Activated CD8-positive, alpha-beta memory T cell treated with anti-CD3 and anti-CD28 coated beads, Interleukin-2, amount 50 U/mL, for 1 hour (primary cell): ENCODE measurements around the gene QRICH1.

Experiments
- DNase-seq: peaks from one replicate; pipeline ENCODE4 v3.0.0-alpha.2; 2020; ENCODE audit errors: extremely low read depth

QRICH1 gene

GRCh38 chr3:49093853-49094767 lies at the start of gene QRICH1:
QRICH1 (minus strand) TSS chr3:49094071; CDS start chr3:49077017, 17,054 bp downstream.
- peak; percentile 93 for DNase-seq

- DNase-seq, result no peak
These were observed 46.2 kb upstream of the QRICH1 start for GRCh38 chr3:49140080-49140479.

GRCh38 chr3:49135499-49135898 lies 41.6 kb upstream of the QRICH1 start:
- no peak for DNase-seq

GRCh38 chr3:49134471-49135265 lies 40.8 kb upstream of the QRICH1 start:
- no peak for DNase-seq

GRCh38 chr3:49133226-49133951 lies 39.5 kb upstream of the QRICH1 start:
- DNase-seq, result no peak

GRCh38 chr3:49132437-49133225 lies 38.8 kb upstream of the QRICH1 start, which contains the start of gene LAMB2:
LAMB2 (minus strand) TSS chr3:49133050; CDS start chr3:49132867, 183 bp downstream.
- no peak for DNase-seq

GRCh38 chr3:49132073-49132436 lies 38.2 kb upstream of the QRICH1 start:
- no peak for DNase-seq

GRCh38 chr3:49131576-49131975 lies 37.7 kb upstream of the QRICH1 start:
- DNase-seq, result no peak

GRCh38 chr3:49131040-49131439 lies 37.2 kb upstream of the QRICH1 start:
- DNase-seq, result no peak

GRCh38 chr3:49124991-49125670 lies 31.3 kb upstream of the QRICH1 start:
- DNase-seq, result no peak

GRCh38 chr3:49124203-49124602 lies 30.3 kb upstream of the QRICH1 start:
- no peak for DNase-seq

- DNase-seq, result no peak
These were observed 29.8 kb upstream of the QRICH1 start for GRCh38 chr3:49123687-49124086.

- DNase-seq, result no peak
These were observed 29.1 kb upstream of the QRICH1 start for GRCh38 chr3:49122886-49123545.

GRCh38 chr3:49122451-49122850 lies 28.6 kb upstream of the QRICH1 start:
- no peak for DNase-seq

GRCh38 chr3:49122022-49122421 lies 28.2 kb upstream of the QRICH1 start:
- DNase-seq, result no peak

GRCh38 chr3:49121132-49121736 lies 27.4 kb upstream of the QRICH1 start:
- no peak for DNase-seq

GRCh38 chr3:49120438-49121131 lies 26.7 kb upstream of the QRICH1 start, which contains the start of gene USP19:
USP19 (minus strand) TSS chr3:49120823; CDS start chr3:49119145, 1,678 bp downstream.
- peak; percentile 77 for DNase-seq

GRCh38 chr3:49120096-49120437 lies 26.2 kb upstream of the QRICH1 start:
- no peak for DNase-seq

- DNase-seq, result no peak
These were observed 25.6 kb upstream of the QRICH1 start for GRCh38 chr3:49119439-49119838.
